Measurements from ENCODE around the gene TUBD1. TPM values are rescaled to one million over a fixed set of nuclear protein-coding genes. Genes with fewer than 3 reads are reported as not detected.

The TUBD1 gene
- total and polyA plus RNA-seq, 3 donors from 2014 or later, result 7.8 to 13.9 (median 12.9) TPM

DNA sequence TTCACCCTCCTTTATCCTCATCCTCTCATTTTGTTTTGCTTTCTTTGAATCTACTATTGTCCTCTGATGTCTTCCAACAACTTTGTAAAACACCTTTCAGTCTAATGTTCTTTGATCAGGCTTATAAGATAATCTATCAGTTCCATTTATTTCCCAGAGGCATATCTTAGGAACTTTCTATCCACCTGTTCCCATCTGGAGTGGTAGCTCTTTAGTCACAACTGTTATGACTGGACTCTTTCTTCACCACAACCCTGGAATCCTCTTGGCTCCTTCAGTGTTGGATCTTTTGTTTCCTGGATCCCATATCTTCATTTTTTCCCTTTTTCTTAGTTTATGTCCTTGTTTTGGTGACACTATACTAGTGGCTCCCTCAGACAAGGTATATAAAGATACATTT lies 23.7 kb upstream of the TUBD1 start:
- no peaks in the 10 kb centered on the region for H3K4me1 ChIP-seq
- no peaks in the 10 kb centered on the region for H3K36me3 ChIP-seq (ENCODE audit: low read depth, missing control alignments)
- no peaks in the 10 kb centered on the region for H3K27me3 ChIP-seq
- H3K4me3 ChIP-seq, result no peak overlapping the region
- intact Hi-C loops (cut with DNase I; ENCODE audit: low total_unique reads), result no loop called here
- no peaks in the 10 kb centered on the region for H3K9me3 ChIP-seq
- no peak overlapping the region for H3K27ac ChIP-seq
- DNase-seq, result no peak
- TF ChIP-seq, protein P1, sequence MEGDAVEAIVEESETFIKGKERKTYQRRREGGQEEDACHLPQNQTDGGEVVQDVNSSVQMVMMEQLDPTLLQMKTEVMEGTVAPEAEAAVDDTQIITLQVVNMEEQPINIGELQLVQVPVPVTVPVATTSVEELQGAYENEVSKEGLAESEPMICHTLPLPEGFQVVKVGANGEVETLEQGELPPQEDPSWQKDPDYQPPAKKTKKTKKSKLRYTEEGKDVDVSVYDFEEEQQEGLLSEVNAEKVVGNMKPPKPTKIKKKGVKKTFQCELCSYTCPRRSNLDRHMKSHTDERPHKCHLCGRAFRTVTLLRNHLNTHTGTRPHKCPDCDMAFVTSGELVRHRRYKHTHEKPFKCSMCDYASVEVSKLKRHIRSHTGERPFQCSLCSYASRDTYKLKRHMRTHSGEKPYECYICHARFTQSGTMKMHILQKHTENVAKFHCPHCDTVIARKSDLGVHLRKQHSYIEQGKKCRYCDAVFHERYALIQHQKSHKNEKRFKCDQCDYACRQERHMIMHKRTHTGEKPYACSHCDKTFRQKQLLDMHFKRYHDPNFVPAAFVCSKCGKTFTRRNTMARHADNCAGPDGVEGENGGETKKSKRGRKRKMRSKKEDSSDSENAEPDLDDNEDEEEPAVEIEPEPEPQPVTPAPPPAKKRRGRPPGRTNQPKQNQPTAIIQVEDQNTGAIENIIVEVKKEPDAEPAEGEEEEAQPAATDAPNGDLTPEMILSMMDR (IDR thresholded peaks at IDR 0.05), result no peak
- no peak for TF ChIP-seq POLR2A (IDR thresholded peaks at IDR 0.05)

DNA sequence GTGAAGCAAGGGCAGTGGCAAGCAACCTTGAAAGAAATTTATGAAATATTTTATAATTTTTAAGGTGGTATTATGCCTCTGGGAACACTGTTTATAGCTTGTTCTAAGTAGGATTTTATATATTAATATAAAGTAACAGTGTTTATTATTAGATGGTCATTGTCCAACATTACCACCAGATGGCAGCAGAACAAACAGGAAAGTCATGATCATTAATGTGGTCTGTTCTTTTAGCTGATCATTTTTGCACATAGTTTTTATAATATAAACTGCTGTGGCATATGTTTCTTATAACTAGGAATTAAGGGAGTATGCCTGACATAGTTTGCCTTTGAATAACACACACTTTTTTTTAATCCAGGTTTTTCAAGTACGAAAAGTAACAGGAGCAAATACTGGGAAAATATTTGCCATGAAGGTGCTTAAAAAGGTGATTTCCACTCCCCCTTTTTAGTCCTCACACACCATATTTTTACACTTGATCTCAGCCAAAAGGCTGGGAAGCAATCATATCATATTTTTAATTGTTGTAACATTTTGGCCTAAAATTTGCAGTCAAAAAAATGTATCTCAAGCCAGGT lies 21.6 kb upstream of the TUBD1 start:
- Histone ChIP-seq H3K27me3 (no peaks in the 10 kb centered on the region), H3K36me3 (ENCODE audit: low read depth, missing control alignments) (no peaks in the 10 kb centered on the region), H3K4me1 (no peaks in the 10 kb centered on the region), H3K9me3 (no peaks in the 10 kb centered on the region), H3K27ac (no peak overlapping the region), H3K4me3 (no peak overlapping the region)
- DNase-seq, result peak; percentile 22
- TF ChIP-seq, protein P1 (IDR thresholded peaks at IDR 0.05), result peak; percentile 56 to 80 (median 66)
- no peak for TF ChIP-seq POLR2A (IDR thresholded peaks at IDR 0.05)
- intact Hi-C loops (cut with DNase I; ENCODE audit: low total_unique reads), result no loop called here
- 76 to 81% methylated on average over 1 of the region's 1 CpG for WGBS, 2 donors

DNA sequence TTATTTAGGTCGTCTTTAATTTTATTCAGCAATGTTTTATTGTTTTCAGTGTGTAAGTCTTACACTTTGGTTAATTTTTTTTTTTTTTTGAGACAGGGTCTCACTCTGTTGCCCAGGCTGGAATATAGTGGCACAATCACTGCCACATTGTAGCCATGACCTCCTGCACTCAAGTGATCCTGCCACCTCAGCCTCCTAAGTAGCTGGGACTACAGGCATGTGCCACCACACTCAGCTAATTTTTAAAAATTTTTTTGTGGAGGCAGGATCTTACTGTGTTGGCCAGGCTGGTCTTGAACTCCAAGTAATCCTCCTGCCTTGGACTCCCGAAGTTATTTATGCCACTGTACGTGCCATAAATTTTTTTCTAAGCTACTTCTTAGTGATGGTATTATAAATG lies 14.7 kb upstream of the TUBD1 start:
- Histone ChIP-seq H3K9me3 (no peaks in the 10 kb centered on the region), H3K4me1 (no peaks in the 10 kb centered on the region), H3K36me3 (ENCODE audit: low read depth, missing control alignments) (no peaks in the 10 kb centered on the region), H3K4me3 (no peak overlapping the region), H3K27me3 (no peaks in the 10 kb centered on the region), H3K27ac (no peak overlapping the region)
- WGBS, 2 donors, result 89 to 92% methylated on average over 3 of the region's 3 CpGs
- TF ChIP-seq POLR2A (IDR thresholded peaks at IDR 0.05), result no peak
- TF ChIP-seq, protein P1 (IDR thresholded peaks at IDR 0.05), result no peak
- intact Hi-C loops (cut with DNase I; ENCODE audit: low total_unique reads), result no loop called here
- DNase-seq, result no peak

DNA sequence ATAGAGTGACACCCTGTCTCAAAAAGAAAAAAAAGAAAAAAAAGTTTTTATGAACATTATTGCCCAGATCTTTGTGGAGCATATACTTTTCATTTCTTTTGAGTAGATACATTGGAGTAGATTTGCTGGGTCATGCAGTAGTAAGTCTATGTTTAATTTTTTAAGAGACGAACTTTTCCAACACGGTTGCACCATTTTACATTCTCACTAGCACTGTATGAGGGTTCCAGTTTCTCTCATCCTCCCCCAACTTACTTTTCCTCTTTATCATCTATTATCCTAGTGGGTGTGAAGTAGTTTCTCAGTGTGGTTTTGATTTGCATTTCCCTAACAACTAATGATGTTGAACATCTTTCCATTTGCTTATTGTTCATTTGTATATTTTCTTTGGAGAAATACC lies 10.7 kb upstream of the TUBD1 start:
- H3K27me3 ChIP-seq, result no peaks in the 10 kb centered on the region
- 81 to 91% methylated on average over 2 of the region's 2 CpGs for WGBS, 2 donors
- no peak overlapping the region for H3K27ac ChIP-seq
- no peak for DNase-seq
- intact Hi-C loops (cut with DNase I; ENCODE audit: low total_unique reads), result no loop called here
- no peak overlapping the region for H3K4me3 ChIP-seq
- H3K4me1 ChIP-seq, result no peaks in the 10 kb centered on the region
- no peak for TF ChIP-seq POLR2A (IDR thresholded peaks at IDR 0.05)
- TF ChIP-seq, protein P1 (IDR thresholded peaks at IDR 0.05), result no peak
- no peaks in the 10 kb centered on the region for H3K9me3 ChIP-seq
- no peaks in the 10 kb centered on the region for H3K36me3 ChIP-seq (ENCODE audit: low read depth, missing control alignments)

DNA sequence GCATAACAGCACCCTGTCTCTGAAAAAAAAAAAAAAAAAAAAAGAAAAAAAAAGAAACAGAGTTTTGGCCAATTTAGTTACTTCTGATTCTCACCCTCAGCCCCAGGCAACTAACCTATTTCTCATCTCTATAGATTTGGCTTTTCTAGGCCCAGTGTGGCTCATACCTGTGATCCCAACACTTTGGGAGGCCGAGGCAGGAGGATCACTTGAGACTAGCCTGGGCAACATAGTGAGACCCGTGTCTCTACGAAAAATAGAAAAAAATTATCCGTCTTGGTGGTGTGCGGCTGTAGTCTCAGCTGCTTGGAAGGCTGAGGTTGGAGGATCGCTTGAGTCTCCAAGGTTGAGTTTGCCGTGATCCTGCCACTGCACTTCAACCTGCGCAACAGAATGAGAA lies 8.9 kb upstream of the TUBD1 start:
- intact Hi-C loops (cut with DNase I; ENCODE audit: low total_unique reads), result no loop called here
- WGBS, 2 donors, result 94 to 95% methylated on average over 8 of the region's 8 CpGs

More for the DNA sequence above, 8.9 kb upstream of the TUBD1 start:
- Histone ChIP-seq H3K4me1 (no peaks in the 10 kb centered on the region), H3K9me3 (no peaks in the 10 kb centered on the region), H3K4me3 (no peak overlapping the region), H3K27me3 (no peaks in the 10 kb centered on the region), H3K27ac (no peak overlapping the region), H3K36me3 (ENCODE audit: low read depth, missing control alignments) (no peaks in the 10 kb centered on the region)
- DNase-seq, result no peak
- TF ChIP-seq, protein P1 (IDR thresholded peaks at IDR 0.05), result no peak
- no peak for TF ChIP-seq POLR2A (IDR thresholded peaks at IDR 0.05)
